Endothelial cell (in vitro differentiated cells): ENCODE results near the gene PSD. TPM values are rescaled to one million over a fixed set of nuclear protein-coding genes. Genes with fewer than 3 reads are reported as not detected.

Source experiments
- DNase-seq: peaks from one replicate; pipeline ENCODE4 v3.0.0; 2021; ENCODE audit warnings: low spot score
- H3K27ac Mint-ChIP-seq: one replicate; pipeline ENCODE4 v1.8.0; 2021; ENCODE audit warnings: mixed read lengths, inconsistent platforms; ENCODE audit not compliant: unreplicated experiment
- H3K27me3 Mint-ChIP-seq: one replicate; pipeline ENCODE4 v1.8.0; 2021; ENCODE audit warnings: mild to moderate bottlenecking, moderate library complexity, mixed read lengths, inconsistent platforms; ENCODE audit not compliant: unreplicated experiment
- H3K36me3 Mint-ChIP-seq: one replicate; pipeline ENCODE4 v1.8.0; 2021; ENCODE audit warnings: mild to moderate bottlenecking, low read depth, mixed read lengths, inconsistent platforms; ENCODE audit not compliant: unreplicated experiment
- H3K4me1 Mint-ChIP-seq: one replicate; pipeline ENCODE4 v1.8.0; 2021; ENCODE audit warnings: mild to moderate bottlenecking, mixed read lengths, inconsistent platforms; ENCODE audit not compliant: unreplicated experiment
- H3K4me3 Mint-ChIP-seq: one replicate; pipeline ENCODE4 v1.8.0; 2021; ENCODE audit warnings: mild to moderate bottlenecking, mixed read lengths, inconsistent platforms; ENCODE audit not compliant: unreplicated experiment
- H3K9me3 Mint-ChIP-seq: one replicate; pipeline ENCODE4 v1.8.0; 2021; ENCODE audit warnings: mixed read lengths, inconsistent platforms; ENCODE audit not compliant: unreplicated experiment
- microRNA-seq: library from miRNA; unstranded; fragments of <30 nt; microRNA quantifications from one replicate; pipeline ENCODE4, GENCODE V29; 2020; ENCODE audit not compliant: unreplicated experiment
- total RNA-seq: library from RNA; stranded (reverse); fragmentation: NEBNext Ultra II Directional; extraction: Animal tissue kit (Norgen Biotek cat#: 25700); gene quantifications from one replicate; pipeline ENCODE4 v1.2.1, GENCODE V29; 2021; ENCODE audit not compliant: unreplicated experiment
- TF ChIP-seq, protein P1 (sequence below): fragments of 200-600 bp; sonication (generic); IDR thresholded peaks from one replicate; pipeline ENCODE4 v1.5.0; 2021; ENCODE audit warnings: antibody characterized with exemption; ENCODE audit not compliant: unreplicated experiment

The PSD gene
- total RNA-seq, 1 donor from 2014 or later, result 0.31 TPM

DNA sequence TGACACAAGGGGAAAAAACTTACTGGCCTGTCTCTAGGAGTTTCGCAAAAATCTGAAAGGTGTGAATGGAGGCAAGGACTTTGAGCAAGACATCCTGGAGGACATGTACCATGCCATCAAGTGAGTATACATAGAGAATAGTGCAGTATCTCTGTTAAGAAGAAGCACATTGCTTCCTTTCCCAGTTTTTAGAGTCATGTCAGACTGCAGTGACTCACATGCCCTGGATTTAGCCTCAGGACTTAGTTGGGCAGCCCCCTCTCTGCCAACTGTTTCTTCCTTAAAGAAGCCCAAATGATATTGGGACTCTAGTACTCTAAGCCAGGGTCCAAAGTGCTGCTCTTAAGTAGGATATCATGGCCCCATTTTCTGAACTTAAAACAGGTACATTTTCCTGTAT is 51.1 kb downstream of the PSD start:
- Mint-ChIP-seq H3K36me3 (peaks cover 78% of the 10 kb centered on the region), H3K27me3 (peaks cover 5% of the 10 kb centered on the region), H3K4me3 (no peak overlapping the region), H3K9me3 (no peaks in the 10 kb centered on the region), H3K27ac (no peak overlapping the region), H3K4me1 (no peaks in the 10 kb centered on the region)
- no peak for DNase-seq
- TF ChIP-seq, protein P1, sequence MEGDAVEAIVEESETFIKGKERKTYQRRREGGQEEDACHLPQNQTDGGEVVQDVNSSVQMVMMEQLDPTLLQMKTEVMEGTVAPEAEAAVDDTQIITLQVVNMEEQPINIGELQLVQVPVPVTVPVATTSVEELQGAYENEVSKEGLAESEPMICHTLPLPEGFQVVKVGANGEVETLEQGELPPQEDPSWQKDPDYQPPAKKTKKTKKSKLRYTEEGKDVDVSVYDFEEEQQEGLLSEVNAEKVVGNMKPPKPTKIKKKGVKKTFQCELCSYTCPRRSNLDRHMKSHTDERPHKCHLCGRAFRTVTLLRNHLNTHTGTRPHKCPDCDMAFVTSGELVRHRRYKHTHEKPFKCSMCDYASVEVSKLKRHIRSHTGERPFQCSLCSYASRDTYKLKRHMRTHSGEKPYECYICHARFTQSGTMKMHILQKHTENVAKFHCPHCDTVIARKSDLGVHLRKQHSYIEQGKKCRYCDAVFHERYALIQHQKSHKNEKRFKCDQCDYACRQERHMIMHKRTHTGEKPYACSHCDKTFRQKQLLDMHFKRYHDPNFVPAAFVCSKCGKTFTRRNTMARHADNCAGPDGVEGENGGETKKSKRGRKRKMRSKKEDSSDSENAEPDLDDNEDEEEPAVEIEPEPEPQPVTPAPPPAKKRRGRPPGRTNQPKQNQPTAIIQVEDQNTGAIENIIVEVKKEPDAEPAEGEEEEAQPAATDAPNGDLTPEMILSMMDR, result no peak

DNA sequence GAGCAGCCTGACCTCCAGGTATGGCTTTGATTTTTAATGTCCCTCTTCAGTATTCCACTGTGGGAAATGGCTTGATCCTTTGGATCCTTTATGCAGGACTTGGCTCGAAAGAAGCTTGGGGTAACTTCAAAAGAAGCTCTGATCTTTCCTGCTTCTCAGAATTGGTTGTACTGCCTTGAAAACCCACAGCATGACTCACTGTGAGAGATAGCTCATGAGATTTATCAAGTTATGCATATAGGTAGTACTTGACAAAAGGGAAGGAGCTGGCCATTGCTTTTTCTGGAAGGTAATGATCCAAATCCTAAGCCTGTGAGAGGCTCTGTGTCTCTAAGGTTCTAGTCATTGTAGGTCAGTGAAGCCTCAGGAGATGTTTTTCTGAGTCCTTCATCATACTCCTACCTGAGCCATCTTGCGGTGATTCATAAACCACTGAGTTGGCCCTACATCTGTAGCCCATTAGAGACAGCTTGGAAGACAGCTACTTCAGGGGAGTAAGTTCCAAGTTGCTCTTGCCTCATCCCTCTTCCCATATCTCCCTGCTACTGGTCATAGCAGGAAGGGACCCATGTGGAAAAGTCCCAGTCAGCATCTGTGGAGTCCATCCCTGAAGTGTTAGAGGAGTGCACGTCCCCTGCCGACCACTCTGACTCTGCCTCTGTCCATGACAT is 59.7 kb downstream of the PSD start:
- H3K4me1 Mint-ChIP-seq, result peaks cover 6% of the 10 kb centered on the region
- TF ChIP-seq, protein P1, result no peak
- peaks cover 1% of the 10 kb centered on the region for H3K27me3 Mint-ChIP-seq
- DNase-seq, result no peak
- H3K9me3 Mint-ChIP-seq, result no peaks in the 10 kb centered on the region
- H3K27ac Mint-ChIP-seq, result no peak overlapping the region
- H3K4me3 Mint-ChIP-seq, result no peak overlapping the region
- H3K36me3 Mint-ChIP-seq, result peaks cover 62% of the 10 kb centered on the region

DNA sequence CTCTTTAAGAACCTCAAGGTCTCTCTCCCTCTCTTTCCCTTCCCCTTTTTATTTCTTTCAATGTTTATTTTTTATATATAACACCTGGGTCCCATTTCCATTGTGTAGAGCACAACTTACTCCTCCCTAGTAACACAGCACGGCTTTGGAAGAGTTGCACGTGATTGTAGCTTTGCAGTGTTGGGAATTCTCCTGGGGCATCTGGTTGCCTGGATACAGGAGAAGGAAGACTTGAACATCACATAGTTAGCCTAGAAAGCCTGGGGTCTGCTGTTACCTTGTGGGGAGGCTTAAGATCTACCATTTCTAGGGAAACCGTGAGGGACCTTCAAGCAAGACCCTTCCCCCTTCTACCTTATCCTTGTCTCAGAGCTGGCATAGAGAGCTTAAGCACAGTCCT is 64.1 kb downstream of the PSD start:
- peaks cover 2% of the 10 kb centered on the region for H3K27me3 Mint-ChIP-seq
- no peak overlapping the region for H3K27ac Mint-ChIP-seq
- DNase-seq, result no peak
- H3K4me1 Mint-ChIP-seq, result peaks cover 4% of the 10 kb centered on the region
- H3K9me3 Mint-ChIP-seq, result no peaks in the 10 kb centered on the region
- TF ChIP-seq, protein P1, result no peak
- no peak overlapping the region for H3K4me3 Mint-ChIP-seq
- H3K36me3 Mint-ChIP-seq, result peaks cover 38% of the 10 kb centered on the region

Small RNAs within 50 kb of the gene (microRNA-seq; reads per million reads assigned to microRNA genes)
- gene MIR146B, result 1,186 reads per million, percentile 94 among the genes with 10 or more reads in this experiment

Other genes with a start within 250 kb of the PSD start
- not detected for gene ELOVL3, start 192.5 kb downstream of the PSD start, total RNA-seq
- not detected for gene PITX3, start 177.3 kb downstream of the PSD start, total RNA-seq
- 45.1 TPM for gene GBF1, start 173.3 kb downstream of the PSD start, total RNA-seq
- gene NFKB2, start 23.1 kb downstream of the PSD start, total RNA-seq, result 14.2 TPM
- 8.7 TPM for gene FBXL15, start 2.1 kb upstream of the PSD start, total RNA-seq
- 72.9 TPM for gene CUEDC2, start 13.8 kb upstream of the PSD start, total RNA-seq
- gene C10orf95, start 32.8 kb upstream of the PSD start, total RNA-seq, result 0.18 TPM
- gene ACTR1A, start 83.9 kb upstream of the PSD start, total RNA-seq, result 147 TPM
- 44.4 TPM for gene SUFU, start 85.2 kb upstream of the PSD start, total RNA-seq
- 219 TPM for gene TRIM8, start 225.7 kb upstream of the PSD start, total RNA-seq